GM12874 (cell line): ENCODE data around the gene OR52E8.

ENCODE experiments used
- TF ChIP-seq, protein P1 (sequence below): IDR thresholded peaks from 2 replicates; pipeline ENCODE4 v1.5.1; 2011; ENCODE audit warnings: low read depth, mild to moderate bottlenecking, control low read depth, low read length, moderate library complexity; ENCODE audit not compliant: insufficient read depth

The OR52E8 gene

GRCh38 chr11:5880329-5880728 is 22.8 kb upstream of the OR52E8 start, which contains the start of gene OR52E4:
Gene OR52E4, plus strand, starts transcription at chr11:5880629. Its CDS starts 3,664 bp downstream, at chr11:5884293.
- TF ChIP-seq, protein P1, sequence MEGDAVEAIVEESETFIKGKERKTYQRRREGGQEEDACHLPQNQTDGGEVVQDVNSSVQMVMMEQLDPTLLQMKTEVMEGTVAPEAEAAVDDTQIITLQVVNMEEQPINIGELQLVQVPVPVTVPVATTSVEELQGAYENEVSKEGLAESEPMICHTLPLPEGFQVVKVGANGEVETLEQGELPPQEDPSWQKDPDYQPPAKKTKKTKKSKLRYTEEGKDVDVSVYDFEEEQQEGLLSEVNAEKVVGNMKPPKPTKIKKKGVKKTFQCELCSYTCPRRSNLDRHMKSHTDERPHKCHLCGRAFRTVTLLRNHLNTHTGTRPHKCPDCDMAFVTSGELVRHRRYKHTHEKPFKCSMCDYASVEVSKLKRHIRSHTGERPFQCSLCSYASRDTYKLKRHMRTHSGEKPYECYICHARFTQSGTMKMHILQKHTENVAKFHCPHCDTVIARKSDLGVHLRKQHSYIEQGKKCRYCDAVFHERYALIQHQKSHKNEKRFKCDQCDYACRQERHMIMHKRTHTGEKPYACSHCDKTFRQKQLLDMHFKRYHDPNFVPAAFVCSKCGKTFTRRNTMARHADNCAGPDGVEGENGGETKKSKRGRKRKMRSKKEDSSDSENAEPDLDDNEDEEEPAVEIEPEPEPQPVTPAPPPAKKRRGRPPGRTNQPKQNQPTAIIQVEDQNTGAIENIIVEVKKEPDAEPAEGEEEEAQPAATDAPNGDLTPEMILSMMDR: no peak

DNA sequence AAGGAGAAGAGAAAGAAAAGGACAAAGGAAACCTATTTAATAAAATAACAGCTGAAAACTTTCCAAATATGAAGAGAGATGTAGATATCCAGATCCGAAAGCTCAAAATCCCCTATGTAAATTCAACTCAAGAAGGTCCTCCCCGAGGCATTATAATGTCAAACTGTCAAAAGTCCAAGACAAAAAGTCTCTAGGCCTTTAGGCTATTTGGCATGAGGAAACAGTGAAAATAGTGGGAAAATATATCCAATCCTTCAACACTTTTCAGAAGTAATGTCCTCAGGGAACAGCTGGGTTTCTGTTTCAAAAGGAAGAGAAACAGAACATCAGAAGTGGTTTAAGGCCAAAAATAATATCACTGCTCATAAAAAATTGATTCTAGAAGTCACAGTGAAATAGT is 21.1 kb upstream of the OR52E8 start:
- TF ChIP-seq, protein P1: no peak

DNA sequence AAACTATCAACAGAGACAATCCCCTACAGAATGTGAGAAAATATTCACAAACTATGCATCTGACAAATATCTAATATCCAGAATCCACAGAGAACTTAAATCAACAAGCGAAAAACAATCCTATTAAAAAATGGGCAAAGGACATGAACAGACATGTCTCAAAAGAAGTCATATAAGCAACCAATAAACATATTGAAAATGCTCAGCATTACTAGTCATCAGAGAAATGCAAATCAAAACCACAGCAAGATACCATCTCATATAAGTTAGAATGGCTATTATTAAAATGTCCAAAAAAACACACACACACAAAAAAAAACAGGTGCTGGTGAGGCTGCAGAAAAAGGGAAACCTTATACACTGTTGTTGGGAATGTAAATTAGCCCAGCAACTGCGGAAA is 8.3 kb upstream of the OR52E8 start:
- TF ChIP-seq, protein P1: no peak

- TF ChIP-seq, protein P1: no peak
Observed at GRCh38 chr11:5851002-5851401, 6.5 kb downstream of the OR52E8 start.

- TF ChIP-seq, protein P1: no peak
Observed at GRCh38 chr11:5847711-5848110, 9.8 kb downstream of the OR52E8 start.

DNA sequence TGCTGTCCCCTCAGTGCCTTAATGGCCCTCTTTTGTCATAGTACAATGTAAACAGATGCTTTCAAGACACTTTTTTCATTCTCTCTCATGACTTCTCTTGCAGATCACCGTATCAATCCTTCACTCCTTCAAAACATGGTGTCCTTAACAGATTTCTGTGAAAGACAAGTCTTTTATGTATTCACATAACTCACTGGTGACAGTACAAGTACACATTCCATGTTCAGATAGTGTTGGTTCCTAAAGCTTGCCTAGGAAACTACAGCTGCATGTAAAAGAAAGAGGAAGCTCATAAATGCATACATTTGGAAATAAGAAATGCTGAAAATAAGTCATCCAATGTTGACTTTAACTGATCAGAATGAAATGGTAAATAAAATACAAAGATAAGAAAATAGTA is 10.8 kb downstream of the OR52E8 start:
- TF ChIP-seq, protein P1: no peak

GRCh38 chr11:5841797-5842196 is 15.7 kb downstream of the OR52E8 start, which contains the start of gene OR52E6:
Gene OR52E6, minus strand, starts transcription at chr11:5841897. Its CDS starts 0 bp downstream, at chr11:5841897.
- TF ChIP-seq, protein P1: no peak

- TF ChIP-seq, protein P1: no peak
Observed at GRCh38 chr11:5837695-5838094, 19.8 kb downstream of the OR52E8 start.
